K562 (cell line): ENCODE data around the gene METTL14. TPM values are rescaled to one million over a fixed set of nuclear protein-coding genes. Genes with fewer than 3 reads are reported as not detected.

Source experiments
- CHD4 ChIP-seq: fragments of 200-600 bp; sonication (generic); IDR thresholded peaks from 3 replicates; pipeline ENCODE4 v1.6.1; 2012; ENCODE audit warnings: low read depth, mild to moderate bottlenecking, mixed read lengths, low read length, inconsistent platforms; ENCODE audit not compliant: insufficient read depth, insufficient replicate concordance, poor library complexity, severe bottlenecking
- DMBX1 ChIP-seq: fragments of 250-450 bp; sonication (Bioruptor Pico); IDR thresholded peaks from 2 replicates; pipeline ENCODE4 v1.8.0; 2022; ENCODE audit warnings: inconsistent platforms, mild to moderate bottlenecking, moderate library complexity, borderline replicate concordance
- E2F3 ChIP-seq: fragments of 250-450 bp; sonication (Bioruptor Pico); IDR thresholded peaks from 2 replicates; pipeline ENCODE4 v1.4.0; 2020; ENCODE audit warnings: mild to moderate bottlenecking
- ELF2 ChIP-seq: fragments of 250-450 bp; sonication (Bioruptor Pico); IDR thresholded peaks from 2 replicates; pipeline ENCODE4 v1.5.0; 2021; ENCODE audit warnings: mild to moderate bottlenecking
- RBM25 ChIP-seq: fragments of 200-400 bp; formaldehyde crosslinking; IDR thresholded peaks from 2 replicates; pipeline ENCODE4 v1.6.1; 2018; ENCODE audit warnings: low read length, low read depth, moderate library complexity; ENCODE audit not compliant: severe bottlenecking
- RFX7 ChIP-seq: fragments of 250-450 bp; sonication (Bioruptor Pico); IDR thresholded peaks from 2 replicates; pipeline ENCODE4 v1.5.1; 2021; ENCODE audit warnings: mild to moderate bottlenecking
- STAT5B ChIP-seq: fragments of 250-450 bp; sonication (Bioruptor Pico); IDR thresholded peaks from 2 replicates; pipeline ENCODE4 v1.8.0; 2021; ENCODE audit warnings: mild to moderate bottlenecking, inconsistent platforms
- XRCC4 ChIP-seq: IDR thresholded peaks from one replicate; pipeline ENCODE4 v1.6.1; 2011; ENCODE audit not compliant: insufficient read depth, insufficient read length; ENCODE audit errors: extremely low read depth
- ZC3H4 ChIP-seq: sonication (generic); formaldehyde crosslinking; IDR thresholded peaks from 2 replicates; pipeline ENCODE4 v1.9.0; 2021; ENCODE audit warnings: missing genetic modification reagents, borderline replicate concordance
- ZEB2 ChIP-seq: fragments of 450-650 bp; IDR thresholded peaks from 2 replicates; pipeline ENCODE4 v1.6.1; 2016
- ZNF384 ChIP-seq: IDR thresholded peaks from 2 replicates; pipeline ENCODE4 v1.6.1; 2012; ENCODE audit warnings: low read depth, low read length, improper control_type of control experiment
- ZNF77 ChIP-seq: fragments of 250-450 bp; sonication (Bioruptor Pico); IDR thresholded peaks from 2 replicates; pipeline ENCODE4 v1.5.0; 2020
- polyA plus RNA-seq, 8 experiments: library from polyadenylated mRNA; depleted of rRNA in 4 of 8; stranded (reverse) in 5 of 8; unstranded in 3 of 8; fragments of >200 nt; fragmentation: Nextera tagmentation in 2 of 8; fragmentation: Illumina TruSeq in 1 of 8; extraction: Ambion mirVana in 2 of 8; extraction: Trizol in 1 of 8; gene quantifications; 2 replicates each; pipeline versions ENCODE4 v1.2.1 to v1.2.3, GENCODE V29; 2011 to 2014; ENCODE audit warnings: inconsistent platforms in 1 of 8, missing spikeins in 1 of 8
- total RNA-seq, 7 experiments: library from RNA; depleted of rRNA in 6 of 7; stranded (reverse); fragments of >200 nt in 6 of 7; fragmentation: Illumina TruSeq in 2 of 7; extraction: Trizol in 2 of 7; gene quantifications; 2 replicates each; pipeline versions ENCODE4 v1.2.1 to v1.2.3, GENCODE V29; 2011 to 2021; ENCODE audit warnings: low replicate concordance in 1 of 7
- TF ChIP-seq, protein P1 (sequence below): fragments of 200-800 bp; sonication (Bioruptor generic); IDR thresholded peaks from 2 replicates; pipeline ENCODE4 v1.6.1; 2016; ENCODE audit warnings: missing genetic modification characterization, missing compliant biosample characterization
- TF ChIP-seq, protein P2 (sequence below): sonication (generic); formaldehyde crosslinking; IDR thresholded peaks from 2 replicates; pipeline ENCODE4 v1.8.0; 2022; ENCODE audit warnings: missing genetic modification reagents, mild to moderate bottlenecking, borderline replicate concordance
- TF ChIP-seq, protein P3 (sequence below): fragments of 250-450 bp; sonication (Bioruptor Pico); IDR thresholded peaks from 2 replicates; pipeline ENCODE4 v1.5.0; 2021
- TF ChIP-seq, protein P4 (sequence below): sonication (generic); formaldehyde crosslinking; IDR thresholded peaks from 2 replicates; pipeline ENCODE4 v1.8.0; 2022; ENCODE audit warnings: mild to moderate bottlenecking, missing genetic modification reagents

METTL14 gene
- total and polyA plus RNA-seq, 9 of the 15 experiments (the other 6 are each of a cell fraction or from before 2014, with no cell fraction given): 16.7 to 42.4 (median 27.7) TPM

DNA sequence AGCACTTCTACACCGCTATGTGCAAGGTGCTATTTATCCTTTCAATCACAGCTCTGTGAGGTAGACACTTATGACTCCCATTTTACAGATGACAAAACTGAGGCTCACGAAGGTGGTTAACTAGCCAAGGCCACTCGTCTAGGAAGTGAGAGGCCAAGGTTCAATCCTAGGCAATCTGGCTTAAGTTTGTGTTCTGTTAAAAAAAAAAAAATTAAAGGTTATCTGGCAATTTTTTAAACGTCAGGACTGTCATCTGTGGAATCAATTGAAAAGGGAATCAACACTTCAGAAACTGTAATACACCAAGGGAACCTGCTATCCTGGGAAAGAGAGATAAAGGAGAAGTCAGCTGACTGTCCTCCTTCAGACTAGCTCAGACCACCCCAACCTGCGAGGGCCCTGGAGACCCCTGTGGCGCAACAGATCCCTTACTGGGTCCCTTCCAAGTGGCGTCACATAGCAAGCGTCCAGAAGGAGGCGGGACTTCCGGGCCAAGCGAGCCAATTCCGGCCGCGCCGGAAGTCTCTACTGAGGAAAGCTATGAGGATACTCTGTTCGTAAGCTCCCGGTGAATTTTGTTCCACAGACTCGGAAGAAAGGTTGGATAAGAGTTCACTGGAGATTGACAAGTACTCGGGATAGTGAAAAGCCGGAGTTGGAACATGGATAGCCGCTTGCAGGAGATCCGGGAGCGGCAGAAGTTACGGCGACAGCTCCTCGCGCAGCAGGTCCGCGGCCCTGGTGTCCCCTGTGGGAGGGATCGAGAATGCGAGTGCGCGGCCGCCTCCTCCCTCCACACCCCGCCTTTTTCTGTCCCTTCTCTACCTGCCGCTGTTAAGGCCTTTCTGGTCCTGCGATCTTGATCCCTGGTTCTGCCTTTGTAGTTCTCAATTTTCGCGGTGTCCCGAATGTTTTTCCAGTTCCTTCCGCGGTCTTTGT is at the start of gene METTL14 (continued):
- no peak for TF ChIP-seq ZC3H4 (CRISPR knock-in tag)
- no peak for TF ChIP-seq DMBX1 (CRISPR knock-in tag)
- no peak for TF ChIP-seq ZNF77 (CRISPR knock-in tag)
- no peak for TF ChIP-seq E2F3 (CRISPR knock-in tag)
- TF ChIP-seq STAT5B (CRISPR knock-in tag): no peak
- TF ChIP-seq, protein P1, sequence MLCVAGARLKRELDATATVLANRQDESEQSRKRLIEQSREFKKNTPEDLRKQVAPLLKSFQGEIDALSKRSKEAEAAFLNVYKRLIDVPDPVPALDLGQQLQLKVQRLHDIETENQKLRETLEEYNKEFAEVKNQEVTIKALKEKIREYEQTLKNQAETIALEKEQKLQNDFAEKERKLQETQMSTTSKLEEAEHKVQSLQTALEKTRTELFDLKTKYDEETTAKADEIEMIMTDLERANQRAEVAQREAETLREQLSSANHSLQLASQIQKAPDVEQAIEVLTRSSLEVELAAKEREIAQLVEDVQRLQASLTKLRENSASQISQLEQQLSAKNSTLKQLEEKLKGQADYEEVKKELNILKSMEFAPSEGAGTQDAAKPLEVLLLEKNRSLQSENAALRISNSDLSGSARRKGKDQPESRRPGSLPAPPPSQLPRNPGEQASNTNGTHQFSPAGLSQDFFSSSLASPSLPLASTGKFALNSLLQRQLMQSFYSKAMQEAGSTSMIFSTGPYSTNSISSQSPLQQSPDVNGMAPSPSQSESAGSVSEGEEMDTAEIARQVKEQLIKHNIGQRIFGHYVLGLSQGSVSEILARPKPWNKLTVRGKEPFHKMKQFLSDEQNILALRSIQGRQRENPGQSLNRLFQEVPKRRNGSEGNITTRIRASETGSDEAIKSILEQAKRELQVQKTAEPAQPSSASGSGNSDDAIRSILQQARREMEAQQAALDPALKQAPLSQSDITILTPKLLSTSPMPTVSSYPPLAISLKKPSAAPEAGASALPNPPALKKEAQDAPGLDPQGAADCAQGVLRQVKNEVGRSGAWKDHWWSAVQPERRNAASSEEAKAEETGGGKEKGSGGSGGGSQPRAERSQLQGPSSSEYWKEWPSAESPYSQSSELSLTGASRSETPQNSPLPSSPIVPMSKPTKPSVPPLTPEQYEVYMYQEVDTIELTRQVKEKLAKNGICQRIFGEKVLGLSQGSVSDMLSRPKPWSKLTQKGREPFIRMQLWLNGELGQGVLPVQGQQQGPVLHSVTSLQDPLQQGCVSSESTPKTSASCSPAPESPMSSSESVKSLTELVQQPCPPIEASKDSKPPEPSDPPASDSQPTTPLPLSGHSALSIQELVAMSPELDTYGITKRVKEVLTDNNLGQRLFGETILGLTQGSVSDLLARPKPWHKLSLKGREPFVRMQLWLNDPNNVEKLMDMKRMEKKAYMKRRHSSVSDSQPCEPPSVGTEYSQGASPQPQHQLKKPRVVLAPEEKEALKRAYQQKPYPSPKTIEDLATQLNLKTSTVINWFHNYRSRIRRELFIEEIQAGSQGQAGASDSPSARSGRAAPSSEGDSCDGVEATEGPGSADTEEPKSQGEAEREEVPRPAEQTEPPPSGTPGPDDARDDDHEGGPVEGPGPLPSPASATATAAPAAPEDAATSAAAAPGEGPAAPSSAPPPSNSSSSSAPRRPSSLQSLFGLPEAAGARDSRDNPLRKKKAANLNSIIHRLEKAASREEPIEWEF (CRISPR knock-in tag): no peak
- TF ChIP-seq RFX7 (CRISPR knock-in tag): no peak
- TF ChIP-seq ZEB2: no peak
- TF ChIP-seq, protein P2, sequence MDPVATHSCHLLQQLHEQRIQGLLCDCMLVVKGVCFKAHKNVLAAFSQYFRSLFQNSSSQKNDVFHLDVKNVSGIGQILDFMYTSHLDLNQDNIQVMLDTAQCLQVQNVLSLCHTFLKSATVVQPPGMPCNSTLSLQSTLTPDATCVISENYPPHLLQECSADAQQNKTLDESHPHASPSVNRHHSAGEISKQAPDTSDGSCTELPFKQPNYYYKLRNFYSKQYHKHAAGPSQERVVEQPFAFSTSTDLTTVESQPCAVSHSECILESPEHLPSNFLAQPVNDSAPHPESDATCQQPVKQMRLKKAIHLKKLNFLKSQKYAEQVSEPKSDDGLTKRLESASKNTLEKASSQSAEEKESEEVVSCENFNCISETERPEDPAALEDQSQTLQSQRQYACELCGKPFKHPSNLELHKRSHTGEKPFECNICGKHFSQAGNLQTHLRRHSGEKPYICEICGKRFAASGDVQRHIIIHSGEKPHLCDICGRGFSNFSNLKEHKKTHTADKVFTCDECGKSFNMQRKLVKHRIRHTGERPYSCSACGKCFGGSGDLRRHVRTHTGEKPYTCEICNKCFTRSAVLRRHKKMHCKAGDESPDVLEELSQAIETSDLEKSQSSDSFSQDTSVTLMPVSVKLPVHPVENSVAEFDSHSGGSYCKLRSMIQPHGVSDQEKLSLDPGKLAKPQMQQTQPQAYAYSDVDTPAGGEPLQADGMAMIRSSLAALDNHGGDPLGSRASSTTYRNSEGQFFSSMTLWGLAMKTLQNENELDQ (CRISPR knock-in tag): no peak
- peak; percentile 99 for TF ChIP-seq CHD4
- no peak for TF ChIP-seq ZNF384
- TF ChIP-seq, protein P3, sequence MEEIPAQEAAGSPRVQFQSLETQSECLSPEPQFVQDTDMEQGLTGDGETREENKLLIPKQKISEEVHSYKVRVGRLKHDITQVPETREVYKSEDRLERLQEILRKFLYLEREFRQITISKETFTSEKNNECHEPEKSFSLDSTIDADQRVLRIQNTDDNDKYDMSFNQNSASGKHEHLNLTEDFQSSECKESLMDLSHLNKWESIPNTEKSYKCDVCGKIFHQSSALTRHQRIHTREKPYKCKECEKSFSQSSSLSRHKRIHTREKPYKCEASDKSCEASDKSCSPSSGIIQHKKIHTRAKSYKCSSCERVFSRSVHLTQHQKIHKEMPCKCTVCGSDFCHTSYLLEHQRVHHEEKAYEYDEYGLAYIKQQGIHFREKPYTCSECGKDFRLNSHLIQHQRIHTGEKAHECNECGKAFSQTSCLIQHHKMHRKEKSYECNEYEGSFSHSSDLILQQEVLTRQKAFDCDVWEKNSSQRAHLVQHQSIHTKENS (CRISPR knock-in tag): no peak
- TF ChIP-seq RBM25: peak; percentile 100
- no peak for TF ChIP-seq XRCC4
- TF ChIP-seq, protein P4, sequence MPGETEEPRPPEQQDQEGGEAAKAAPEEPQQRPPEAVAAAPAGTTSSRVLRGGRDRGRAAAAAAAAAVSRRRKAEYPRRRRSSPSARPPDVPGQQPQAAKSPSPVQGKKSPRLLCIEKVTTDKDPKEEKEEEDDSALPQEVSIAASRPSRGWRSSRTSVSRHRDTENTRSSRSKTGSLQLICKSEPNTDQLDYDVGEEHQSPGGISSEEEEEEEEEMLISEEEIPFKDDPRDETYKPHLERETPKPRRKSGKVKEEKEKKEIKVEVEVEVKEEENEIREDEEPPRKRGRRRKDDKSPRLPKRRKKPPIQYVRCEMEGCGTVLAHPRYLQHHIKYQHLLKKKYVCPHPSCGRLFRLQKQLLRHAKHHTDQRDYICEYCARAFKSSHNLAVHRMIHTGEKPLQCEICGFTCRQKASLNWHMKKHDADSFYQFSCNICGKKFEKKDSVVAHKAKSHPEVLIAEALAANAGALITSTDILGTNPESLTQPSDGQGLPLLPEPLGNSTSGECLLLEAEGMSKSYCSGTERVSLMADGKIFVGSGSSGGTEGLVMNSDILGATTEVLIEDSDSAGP (CRISPR knock-in tag): no peak
- no peak for TF ChIP-seq ELF2 (CRISPR knock-in tag)
